Heart left ventricle (tissue), 13 donors: ENCODE measurements around the gene ADGRG6.

Experiments
- CTCF ChIP-seq, 12 donors: fragments of 200-600 bp; sonication (generic) in 4 of 12; IDR thresholded peaks; one replicate each; pipeline versions ENCODE4 v1.5.0 to v1.8.0; 2018 to 2022; ENCODE audit warnings: antibody characterized with exemption in 12 of 12, mild to moderate bottlenecking in 5 of 12
- POLR2A ChIP-seq, 2 donors: fragments of 450-650 bp; IDR thresholded peaks; one replicate each; pipeline ENCODE4 v1.6.1; 2017; ENCODE audit warnings: antibody characterized with exemption in 2 of 2, mild to moderate bottlenecking in 2 of 2, moderate library complexity in 2 of 2
- donor health status: ischemic (EF 13 %, LVEDD 7.1; RV severe dilation, severe dysfunction).
- donor health status: DM: no; HTN: yes; CAD: no.
- donor health status: DM: no; HTN: no; CAD: no.
- donor health status: ischemic (EF 25% LVEDD 6.9; RV normal size, moderate dysfunction).
- donor health status: ischemic (EF 25% LVEDD 5.7; RV mildly dilated, moderate dysfunction).
- donor health status: ischemic (EF 35%, LVEDD 5.7; RV mildly dilated, moderate dysfunction).
- donor health status: nonischemic (EF 11% LVEDD 7.7; RV severe dilation, severe dysfunction).
- donor health status: DM: yes; HTN: yes; CAD: no.
- donor health status: PGD.
- donor health status: ischemic (EF 29% LVEDD 5.4; RV normal size, mild dysfunction).
- donor health status: nonischemic (EF 23%, LVEDD 6.1; RV moderate dilation, normal function).

GRCh38 chr6:142412658-142413057 lies 110.9 kb downstream of the ADGRG6 start:
- TF ChIP-seq CTCF (IDR thresholded peaks at IDR 0.05) (no peak), POLR2A (IDR thresholded peaks at IDR 0.05) (no peak)
